Tibial nerve (tissue), 4 donors: ENCODE data around the gene TBX20.

Experiments used
- CTCF ChIP-seq, 5 experiments: fragments of 200-600 bp in 3 of 5; fragments of 450-650 bp in 2 of 5; sonication (generic) in 3 of 5; IDR thresholded peaks; one replicate each; pipeline ENCODE4 v1.5.1; 2016 to 2019; ENCODE audit warnings: antibody characterized with exemption in 5 of 5, mild to moderate bottlenecking in 3 of 5, moderate library complexity in 2 of 5
- EP300 ChIP-seq, 2 donors: sonication (generic); formaldehyde crosslinking; IDR thresholded peaks; one replicate each; pipeline ENCODE4 v1.6.1; 2017; ENCODE audit warnings: antibody characterized with exemption in 2 of 2, mild to moderate bottlenecking in 1 of 2
- POLR2A ChIP-seq, 2 donors: fragments of 450-650 bp; IDR thresholded peaks; one replicate each; pipeline ENCODE4 v1.6.1; 2017; ENCODE audit warnings: antibody characterized with exemption in 2 of 2, mild to moderate bottlenecking in 2 of 2, moderate library complexity in 2 of 2

GRCh38 chr7:35261476-35262285 is 7.8 kb upstream of the TBX20 start:
- TF ChIP-seq EP300 (IDR thresholded peaks at IDR 0.05), result no peak
- peak in 1 of 5 experiments; percentile 6 for TF ChIP-seq CTCF (IDR thresholded peaks at IDR 0.05)
- no peak for TF ChIP-seq POLR2A (IDR thresholded peaks at IDR 0.05)
